GM18519 (cell line): ENCODE results near the gene INCENP.
"Not testable (repeated sequence)": the region's sequence is repeated elsewhere in the genome, so short reads cannot be mapped to it uniquely, and the experiment has no call there.

Experiments
- ATAC-seq: cut with Tn5 transposase; IDR thresholded peaks from one replicate; pipeline ENCODE4 v1.9.1; 2021; ENCODE audit warnings: mild to moderate bottlenecking, moderate library complexity; ENCODE audit not compliant: unreplicated experiment, low FRiP score

The INCENP gene

DNA sequence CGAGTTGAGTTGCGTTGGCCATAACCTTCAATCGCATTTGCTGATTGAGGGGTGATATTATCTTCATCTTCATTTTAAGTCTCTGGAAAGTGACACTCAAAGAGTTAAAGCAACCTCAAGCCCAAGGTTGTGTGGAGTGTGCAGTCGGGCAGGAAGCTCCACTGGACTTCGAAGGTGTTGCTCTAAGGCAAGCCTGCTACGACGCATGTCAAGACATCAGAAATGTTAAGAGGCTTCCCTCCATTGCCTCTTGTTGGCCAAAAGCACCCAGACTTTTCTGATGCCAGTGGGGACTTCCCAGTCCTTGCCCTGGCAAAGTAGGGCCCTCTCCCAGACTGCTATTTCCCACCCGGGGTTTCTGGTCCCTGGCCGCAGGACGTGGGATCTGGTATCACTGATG is 42.6 kb downstream of the INCENP start:
- ATAC-seq, result no peak

DNA sequence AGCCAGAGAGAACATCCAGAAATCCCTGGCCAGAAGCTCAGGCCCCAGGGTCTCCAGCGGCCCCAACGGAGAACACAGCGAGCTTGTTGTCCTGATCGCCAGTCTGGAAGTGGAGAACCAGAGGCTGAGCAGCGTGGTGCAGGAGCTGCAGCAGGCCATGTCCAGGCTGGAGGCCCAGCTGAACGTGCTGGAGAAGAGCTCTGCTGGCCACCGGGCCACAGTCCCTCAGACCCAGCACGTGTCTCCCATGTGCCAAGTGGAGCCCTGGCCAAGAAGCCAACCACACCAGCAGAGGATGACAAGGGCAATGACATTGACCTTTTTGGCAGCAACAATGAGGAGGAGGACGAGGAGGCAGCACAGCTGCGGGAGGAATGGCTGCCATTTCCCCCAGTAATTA is 45.6 kb downstream of the INCENP start:
- no peak for ATAC-seq

DNA sequence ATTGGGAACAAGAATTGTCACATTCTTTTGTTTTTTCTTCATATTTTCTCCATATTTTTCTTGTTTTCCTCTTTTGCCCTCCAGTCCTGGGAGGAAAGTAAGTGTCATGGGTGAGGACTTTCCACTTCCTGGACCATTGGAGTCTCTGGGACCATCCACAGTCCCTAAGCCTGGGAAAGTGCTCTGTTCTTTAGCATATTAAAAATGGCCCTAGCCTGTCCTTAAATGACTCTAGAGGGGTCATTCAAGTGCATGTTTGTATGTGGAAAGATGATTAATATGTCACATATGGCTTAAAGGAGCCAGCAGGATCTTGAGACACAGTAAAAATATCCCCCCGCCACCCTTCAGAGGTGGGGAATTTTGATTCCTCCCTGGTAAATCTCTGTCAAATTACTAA is 46.1 kb downstream of the INCENP start:
- no peak for ATAC-seq

DNA sequence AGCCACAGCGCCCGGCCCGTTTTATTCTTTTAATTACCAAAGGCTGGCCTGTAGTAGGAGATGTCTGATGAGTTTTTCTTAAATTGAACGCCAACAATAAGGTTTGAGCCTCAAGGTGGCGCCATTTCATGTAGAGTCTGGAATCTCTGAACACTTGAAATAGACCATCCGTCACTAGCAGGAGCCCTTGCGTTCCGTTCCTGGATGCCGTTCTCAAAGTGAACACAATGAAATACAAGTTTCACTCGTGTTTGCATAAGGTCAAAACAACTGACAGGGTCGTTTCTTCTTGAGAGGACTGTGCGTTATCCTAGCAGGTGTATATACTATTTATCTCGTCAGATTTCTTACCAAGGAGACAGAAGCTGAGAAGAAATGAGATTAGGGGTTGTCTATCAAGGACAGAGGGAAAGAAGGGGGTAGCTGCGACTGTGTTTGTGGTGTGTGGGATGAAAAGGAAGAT is 47.5 kb downstream of the INCENP start:
- ATAC-seq, result no peak

DNA sequence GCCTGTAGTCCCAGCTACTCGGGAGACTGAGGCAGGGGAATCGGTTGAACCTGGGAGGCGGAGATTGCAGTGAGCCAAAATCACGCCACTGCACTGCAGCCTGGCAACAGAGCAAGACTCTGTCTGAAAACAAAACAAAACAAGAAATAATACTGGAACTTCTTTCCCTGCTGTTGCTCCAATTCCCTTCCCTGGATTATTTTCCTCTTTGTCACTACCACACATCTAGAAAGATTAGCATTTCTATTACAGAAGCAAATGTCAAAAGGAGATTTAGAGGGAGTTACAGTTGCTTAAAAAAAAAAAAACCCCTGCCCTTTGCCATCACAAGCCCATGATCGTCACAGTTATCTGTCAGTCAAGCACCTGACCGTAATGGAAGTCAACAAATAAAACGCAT is 48.5 kb downstream of the INCENP start:
- ATAC-seq, result no peak

DNA sequence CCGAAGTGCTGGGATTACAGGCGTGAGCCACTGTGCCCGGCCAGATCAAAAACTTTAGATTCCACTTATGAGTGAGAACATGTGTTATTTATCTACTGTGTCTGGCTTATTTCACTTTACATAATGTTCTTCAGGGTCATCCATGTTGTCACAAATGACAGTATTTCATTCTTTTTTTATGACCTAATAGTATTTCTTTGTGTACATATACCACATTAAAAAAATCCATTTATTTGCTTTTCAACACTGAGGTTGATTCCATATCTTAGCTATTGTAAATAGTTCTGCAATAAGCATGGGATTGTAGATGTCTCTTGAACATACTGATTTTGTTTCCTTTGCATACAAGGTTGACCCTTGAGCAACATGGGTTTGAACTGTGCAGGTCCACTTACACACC is 53.0 kb downstream of the INCENP start:
- ATAC-seq, result no peak

DNA sequence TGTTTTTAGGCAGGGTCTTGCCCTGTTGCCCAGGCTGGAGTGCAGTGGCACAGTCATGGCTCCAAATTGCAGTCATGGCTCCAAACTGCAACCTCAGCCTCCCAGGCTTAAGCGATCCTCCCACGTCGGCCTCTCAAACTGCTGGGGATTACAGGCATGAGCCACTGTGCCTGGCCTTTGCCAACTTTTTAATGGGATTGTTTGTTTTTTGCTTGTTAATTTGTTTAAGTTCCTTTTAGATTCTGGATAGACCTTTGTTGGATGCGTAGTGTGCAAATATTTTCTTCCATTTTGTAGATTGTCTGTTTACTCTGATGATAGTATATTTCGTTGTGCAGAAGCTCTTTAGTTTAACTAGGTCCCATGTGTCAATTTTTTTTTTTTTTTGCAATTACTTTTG is 56.2 kb downstream of the INCENP start:
- no peak for ATAC-seq

DNA sequence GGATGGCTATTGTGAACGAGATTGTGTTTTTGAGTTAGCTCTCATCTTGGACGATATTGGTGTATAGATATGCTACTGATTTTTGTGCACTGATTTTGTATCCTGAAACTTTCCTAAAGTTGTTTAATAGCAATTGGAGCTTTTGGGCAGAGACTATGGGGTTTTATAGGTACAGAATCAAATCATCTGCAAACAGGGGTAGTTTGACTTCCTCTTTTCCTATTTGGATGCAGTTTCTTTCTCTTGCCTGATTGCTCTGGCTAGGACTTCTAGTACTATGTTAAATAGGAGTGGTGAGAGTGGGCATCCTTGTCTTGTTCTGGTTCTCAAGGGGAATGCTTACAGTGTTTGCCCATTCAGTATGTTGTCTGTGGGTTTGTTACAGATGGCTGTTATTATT is 57.3 kb downstream of the INCENP start:
- ATAC-seq, result no peak

DNA sequence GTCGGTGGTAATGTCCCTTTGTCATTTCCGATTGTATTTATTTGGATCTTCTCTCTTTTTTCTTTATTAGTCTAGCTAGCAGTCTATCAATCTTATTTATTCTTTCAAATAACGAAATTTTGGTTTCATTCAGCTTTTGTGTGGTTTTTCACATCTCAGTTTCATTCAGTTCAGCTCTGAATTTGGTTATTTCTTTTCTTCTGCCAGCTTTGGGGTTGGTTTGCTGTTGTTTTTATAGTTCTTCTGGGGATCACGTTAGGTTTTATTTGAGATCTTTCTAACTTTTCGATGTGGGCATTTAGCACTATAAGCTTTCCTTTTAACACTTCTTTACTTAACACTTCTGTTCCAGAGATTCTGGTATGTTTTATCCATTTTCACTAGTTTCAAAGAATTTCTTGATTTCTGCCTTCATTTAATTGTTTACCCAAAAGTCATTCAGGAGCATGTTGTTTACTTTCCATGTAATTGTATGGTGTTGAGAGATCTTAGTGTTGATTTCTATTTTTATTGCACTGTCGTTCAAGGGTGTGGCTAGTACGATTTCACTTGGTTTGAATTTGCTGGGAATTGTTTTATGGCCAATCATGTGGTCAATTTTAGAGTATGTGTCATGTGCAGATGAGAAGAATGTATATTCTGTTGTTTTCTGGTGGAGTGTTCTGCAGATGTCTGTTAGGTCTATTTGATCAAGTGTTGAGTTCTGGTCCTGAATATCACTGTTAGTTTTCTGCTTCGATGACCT is 58.5 kb downstream of the INCENP start:
- no peak for ATAC-seq

DNA sequence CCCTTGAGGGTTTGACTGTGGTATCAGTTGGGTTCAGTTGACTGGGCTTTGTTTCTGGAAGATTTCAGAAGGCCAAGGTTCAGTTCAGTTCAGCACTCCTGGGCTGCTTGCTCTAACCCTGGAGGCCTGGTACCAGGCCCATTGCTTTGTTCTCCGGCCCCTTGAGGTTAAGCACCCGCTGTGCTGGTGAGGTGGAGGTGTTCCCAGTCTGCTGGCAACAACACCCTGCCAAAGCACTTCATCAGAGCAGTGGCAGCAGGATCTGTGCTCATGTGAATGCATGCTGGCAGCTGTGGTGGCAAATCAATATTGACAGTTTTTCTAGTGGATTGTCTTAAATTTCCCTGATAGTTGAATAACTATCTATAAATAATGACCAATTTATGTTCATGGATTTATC is 62.4 kb downstream of the INCENP start:
- ATAC-seq, result no peak

DNA sequence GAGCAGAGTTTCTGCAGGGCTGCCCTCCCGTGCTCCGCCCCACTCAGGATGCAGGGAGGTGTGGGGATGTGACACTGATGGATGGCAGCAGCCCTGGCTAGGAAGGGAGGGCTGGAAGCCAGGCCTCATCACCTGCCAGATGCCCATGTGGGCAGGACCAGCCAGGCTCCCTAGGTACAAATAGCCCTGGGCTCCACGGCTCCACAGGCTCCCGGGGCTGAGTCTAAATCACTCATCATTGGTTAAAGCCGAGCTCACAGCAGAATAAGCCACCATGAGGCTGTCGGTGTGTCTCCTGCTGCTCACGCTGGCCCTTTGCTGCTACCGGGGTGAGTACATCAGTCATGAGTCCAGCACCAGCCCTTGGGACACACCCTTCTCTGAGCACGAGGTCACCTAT is 66.2 kb downstream of the INCENP start, which contains the start of gene SCGB1D1:
Gene SCGB1D1, plus strand, starts transcription at position 206 of the 400 bp plus-strand sequence. Its CDS starts 69 bp downstream, at position 275.
- ATAC-seq, result no peak

DNA sequence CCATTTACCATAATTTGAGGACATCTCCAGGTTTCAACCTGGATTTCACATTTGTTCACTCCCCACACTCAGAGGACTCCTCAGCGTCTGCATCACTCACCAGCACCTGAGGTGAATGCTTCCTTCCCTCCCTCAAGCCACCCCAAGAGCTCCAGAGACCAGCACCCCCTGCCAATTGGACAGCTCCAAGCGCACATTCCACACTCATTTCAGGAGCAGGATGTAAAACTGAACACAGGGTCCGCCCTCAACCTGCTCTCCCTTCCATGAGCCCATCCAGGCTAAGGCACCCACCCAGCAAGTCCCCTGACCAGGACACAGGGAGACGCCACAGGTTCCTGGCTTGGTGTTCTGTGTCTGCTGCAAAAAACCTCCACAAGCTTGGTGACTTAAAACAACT is 70.1 kb downstream of the INCENP start:
- no peak for ATAC-seq

DNA sequence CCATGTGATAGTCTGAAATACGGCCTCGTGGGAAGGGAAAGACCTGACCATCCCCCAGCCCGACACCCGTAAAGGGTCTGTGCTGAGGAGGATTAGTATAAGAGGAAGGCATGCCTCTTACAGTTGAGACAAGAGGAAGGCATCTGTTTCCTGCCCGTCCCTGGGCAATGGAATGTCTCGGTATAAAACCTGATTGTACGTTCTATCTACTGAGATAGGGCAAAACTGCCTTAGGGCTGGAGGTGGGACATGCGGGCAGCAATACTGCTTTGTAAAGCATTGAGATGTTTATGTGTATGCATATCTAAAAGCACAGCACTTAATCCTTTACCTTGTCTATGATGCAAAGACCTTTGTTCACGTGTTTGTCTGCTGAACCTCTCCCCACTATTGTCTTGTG is 71.2 kb downstream of the INCENP start:
- ATAC-seq, result not testable (repeated sequence)

DNA sequence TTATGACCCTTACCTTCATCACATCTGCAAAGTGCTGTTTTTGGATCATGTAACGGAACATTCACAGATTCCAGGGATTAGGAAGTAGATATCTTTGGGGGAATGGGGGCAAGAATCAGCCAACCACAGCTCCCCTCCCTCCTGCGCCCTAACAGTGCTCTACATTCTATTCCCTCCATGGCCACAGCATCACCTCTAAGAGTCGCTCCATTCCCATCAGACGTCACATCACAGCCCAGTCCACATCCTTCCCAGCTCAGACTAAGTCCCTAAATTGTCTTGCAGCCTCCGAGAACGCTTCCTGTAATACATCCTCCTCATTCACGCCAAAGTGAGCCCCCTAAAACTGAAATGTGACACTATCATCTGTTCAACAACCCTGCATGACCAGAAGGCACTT is 72.1 kb downstream of the INCENP start:
- ATAC-seq, result no peak

DNA sequence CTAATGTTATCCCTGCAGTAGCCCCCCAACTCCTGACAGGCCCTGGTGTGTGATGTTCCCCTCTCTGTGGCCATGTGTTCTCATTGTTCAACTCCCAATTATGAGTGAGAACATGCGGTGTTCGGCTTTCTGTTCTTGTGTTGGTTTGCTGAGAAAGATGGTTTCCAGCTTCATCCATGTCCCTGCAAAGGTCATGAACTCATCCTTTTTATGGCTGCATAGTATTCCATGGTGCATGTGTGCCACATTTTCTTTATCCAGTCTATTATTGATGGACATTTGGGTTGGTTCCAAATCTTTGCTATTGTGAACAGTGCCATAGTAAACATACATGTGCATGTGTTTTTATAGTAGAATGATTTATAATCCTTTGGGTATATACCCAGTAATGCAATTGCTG is 73.6 kb downstream of the INCENP start:
- ATAC-seq, result not testable (repeated sequence)

DNA sequence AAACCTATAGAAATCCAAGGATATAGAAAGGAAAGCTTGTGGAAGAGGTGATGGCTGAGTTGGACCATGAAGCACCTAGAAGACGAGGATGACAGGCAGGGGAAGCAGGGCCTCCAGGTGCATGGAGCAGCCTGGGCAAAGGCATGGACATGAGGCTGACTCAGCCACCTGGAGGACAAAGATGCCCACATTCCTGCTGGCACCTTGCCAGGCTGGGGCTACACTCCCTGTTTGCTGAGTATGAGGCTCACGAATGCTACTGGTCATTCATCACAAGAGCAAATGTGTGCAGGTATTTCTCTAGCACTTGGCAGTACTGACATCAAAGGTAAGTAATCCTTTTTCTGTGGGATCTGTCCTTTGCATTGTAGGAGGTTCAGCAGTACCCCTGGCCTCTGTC is 77.6 kb downstream of the INCENP start:
- ATAC-seq, result no peak
